Smooth muscle cell (in vitro differentiated cells): ENCODE results near the gene EDEM2. TPM values are rescaled to one million over a fixed set of nuclear protein-coding genes. Genes with fewer than 3 reads are reported as not detected.

ENCODE experiments used
- DNase-seq: peaks from one replicate; lab custom pipeline; 2025; ENCODE audit not compliant: unreplicated experiment; lab: John Stamatoyannopoulos, UW
- H2AFZ ChIP-seq: fragments of 200-600 bp; sonication (generic); 2 replicates; pipeline ENCODE4 v1.6.0; 2016; ENCODE audit warnings: antibody characterized with exemption, low read depth, mild to moderate bottlenecking
- H3F3A ChIP-seq: fragments of 200-600 bp; sonication (generic); 2 replicates; pipeline ENCODE4 v1.6.0; 2017; ENCODE audit warnings: antibody characterized with exemption, low read depth
- H3K27ac ChIP-seq: fragments of 200-600 bp; sonication (generic); 2 replicates; pipeline ENCODE4 v1.5.1; 2016; ENCODE audit warnings: low read depth, mild to moderate bottlenecking
- H3K27me3 ChIP-seq: fragments of 200-600 bp; sonication (generic); 2 replicates; pipeline ENCODE4 v1.6.1; 2016; ENCODE audit warnings: low read depth, mild to moderate bottlenecking
- H3K36me3 ChIP-seq: fragments of 200-600 bp; sonication (generic); 2 replicates; pipeline ENCODE4 v1.5.1; 2016; ENCODE audit warnings: low read depth
- H3K4me1 ChIP-seq: fragments of 200-600 bp; sonication (generic); 2 replicates; pipeline ENCODE4 v1.5.1; 2016; ENCODE audit warnings: low read depth
- H3K4me2 ChIP-seq: fragments of 200-600 bp; sonication (generic); 2 replicates; pipeline ENCODE4 v1.6.0; 2016; ENCODE audit warnings: mild to moderate bottlenecking
- H3K4me3 ChIP-seq: fragments of 200-600 bp; sonication (generic); 2 replicates; pipeline ENCODE4 v1.5.1; 2016; ENCODE audit warnings: mild to moderate bottlenecking
- H3K79me2 ChIP-seq: fragments of 200-600 bp; sonication (generic); 2 replicates; pipeline ENCODE4 v1.6.0; 2016; ENCODE audit warnings: low read depth, mild to moderate bottlenecking
- H3K9ac ChIP-seq: fragments of 200-600 bp; sonication (generic); 2 replicates; pipeline ENCODE4 v1.6.0; 2016; ENCODE audit warnings: low read depth
- H3K9me3 ChIP-seq: fragments of 200-600 bp; sonication (generic); replicated peaks from 2 replicates; pipeline ENCODE4 v1.5.1; 2016; ENCODE audit warnings: low read depth
- H4K20me1 ChIP-seq: fragments of 200-600 bp; sonication (generic); 2 replicates; pipeline ENCODE4 v1.6.0; 2016; ENCODE audit warnings: low read depth
- WGBS: methylation state at CpG from one replicate; pipeline ENCODE4 v1.1.7; 2016; ENCODE audit warnings: low lambda C conversion rate; 5-methylcytosine and 5-hydroxymethylcytosine counted together
- polyA plus RNA-seq: library from polyadenylated mRNA; unstranded; fragments of >200 nt; fragmentation: Nextera tagmentation; extraction: Ambion mirVana; gene quantifications from 2 replicates; pipeline ENCODE4 v1.2.1, GENCODE V29; 2016
- total RNA-seq: library from RNA; depleted of rRNA; stranded (reverse); fragments of >200 nt; gene quantifications from 2 replicates; pipeline ENCODE4 v1.2.3, GENCODE V29; 2014
- TF ChIP-seq, protein P1 (sequence below): fragments of 200-600 bp; sonication (generic); IDR thresholded peaks from 2 replicates; pipeline ENCODE4 v1.5.1; 2017; ENCODE audit warnings: borderline replicate concordance, mild to moderate bottlenecking, antibody characterized with exemption; ENCODE audit not compliant: insufficient read depth, poor library complexity, severe bottlenecking

EDEM2 gene
- total and polyA plus RNA-seq, 2 experiments from 2014 or later, result 11.6 to 22.6 TPM

DNA sequence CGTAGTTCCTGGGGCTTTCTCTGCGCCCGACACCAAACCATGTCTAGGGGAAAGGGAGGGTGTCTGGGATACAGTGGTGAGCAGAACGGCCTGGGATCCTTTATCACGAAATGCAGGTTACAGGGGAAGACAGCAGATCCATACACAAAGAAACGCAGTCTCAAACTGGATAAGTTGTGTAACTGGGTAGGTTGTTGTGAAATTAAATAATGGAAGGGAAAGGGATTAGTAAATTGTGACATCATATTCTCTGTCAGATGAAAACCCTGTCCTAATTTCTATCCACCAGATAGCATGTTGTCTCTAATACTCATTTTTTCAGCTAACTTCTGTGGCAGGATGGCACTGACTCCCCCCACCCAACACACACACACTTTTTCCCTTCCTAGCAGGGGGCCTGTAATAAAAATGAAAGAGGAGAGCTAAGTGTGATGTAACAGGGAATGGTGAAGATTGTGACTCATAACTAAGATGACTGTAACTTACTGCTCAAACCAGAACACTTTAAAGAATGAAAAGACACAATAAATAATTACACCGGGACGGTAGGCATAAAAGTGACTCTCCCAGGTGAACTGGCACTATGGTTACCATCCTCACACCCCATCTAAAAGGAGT is 53.8 kb downstream of the EDEM2 start:
- Histone ChIP-seq H3K27me3 (no peaks in the 10 kb centered on the region), H3K79me2 (peaks cover 42% of the 10 kb centered on the region), H3K4me2 (peak overlapping the region; percentile 96), H3K9ac (peak overlapping the region; percentile 92), H3K9me3 (no peaks in the 10 kb centered on the region), H2AFZ (peak overlapping the region; percentile 83), H3F3A (peaks cover 7% of the 10 kb centered on the region), H3K4me3 (peak overlapping the region; percentile 90), H3K27ac (peak overlapping the region; percentile 95), H4K20me1 (peaks cover 35% of the 10 kb centered on the region), H3K36me3 (no peaks in the 10 kb centered on the region), H3K4me1 (peaks cover 11% of the 10 kb centered on the region)
- TF ChIP-seq, protein P1, sequence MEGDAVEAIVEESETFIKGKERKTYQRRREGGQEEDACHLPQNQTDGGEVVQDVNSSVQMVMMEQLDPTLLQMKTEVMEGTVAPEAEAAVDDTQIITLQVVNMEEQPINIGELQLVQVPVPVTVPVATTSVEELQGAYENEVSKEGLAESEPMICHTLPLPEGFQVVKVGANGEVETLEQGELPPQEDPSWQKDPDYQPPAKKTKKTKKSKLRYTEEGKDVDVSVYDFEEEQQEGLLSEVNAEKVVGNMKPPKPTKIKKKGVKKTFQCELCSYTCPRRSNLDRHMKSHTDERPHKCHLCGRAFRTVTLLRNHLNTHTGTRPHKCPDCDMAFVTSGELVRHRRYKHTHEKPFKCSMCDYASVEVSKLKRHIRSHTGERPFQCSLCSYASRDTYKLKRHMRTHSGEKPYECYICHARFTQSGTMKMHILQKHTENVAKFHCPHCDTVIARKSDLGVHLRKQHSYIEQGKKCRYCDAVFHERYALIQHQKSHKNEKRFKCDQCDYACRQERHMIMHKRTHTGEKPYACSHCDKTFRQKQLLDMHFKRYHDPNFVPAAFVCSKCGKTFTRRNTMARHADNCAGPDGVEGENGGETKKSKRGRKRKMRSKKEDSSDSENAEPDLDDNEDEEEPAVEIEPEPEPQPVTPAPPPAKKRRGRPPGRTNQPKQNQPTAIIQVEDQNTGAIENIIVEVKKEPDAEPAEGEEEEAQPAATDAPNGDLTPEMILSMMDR, result no peak
- 51% methylated on average over 8 of the region's 8 CpGs for WGBS
- DNase-seq, result no peak

DNA sequence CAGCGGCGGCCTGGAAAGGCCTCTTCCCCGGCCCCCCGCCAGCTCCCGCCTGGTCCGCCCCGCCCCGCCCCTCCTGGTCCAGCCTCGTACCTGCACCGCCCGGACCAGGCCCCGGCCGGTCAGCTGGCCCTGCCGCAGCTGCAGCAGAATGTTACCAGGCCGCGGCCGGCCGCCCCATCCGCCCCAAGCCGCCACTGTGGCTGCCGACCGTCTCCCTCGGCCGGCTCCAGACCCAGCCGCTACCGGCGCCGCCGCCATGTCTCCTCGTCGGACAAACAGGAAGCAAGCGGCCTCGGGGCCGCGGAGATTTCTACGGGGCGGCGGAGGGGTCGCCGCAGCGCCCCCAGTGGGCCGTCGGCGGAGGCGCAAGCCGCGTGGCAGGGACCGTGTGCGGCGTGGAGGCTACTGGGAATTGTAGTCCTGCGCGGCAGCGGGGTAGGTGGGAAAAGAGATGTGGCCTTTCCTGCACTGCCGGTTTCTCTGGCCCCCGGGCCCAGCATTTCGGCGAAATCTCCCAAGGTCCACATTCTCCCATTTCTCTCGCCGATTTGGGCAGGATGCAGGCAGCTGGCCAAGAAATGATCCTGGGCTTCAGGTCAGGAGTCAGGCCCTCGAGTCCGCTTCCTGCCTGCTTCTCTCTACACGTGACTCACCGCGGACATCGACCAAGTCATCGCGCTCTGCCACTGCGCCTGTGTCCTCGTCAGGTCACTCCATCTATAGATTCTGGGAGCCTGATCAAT is 54.4 kb downstream of the EDEM2 start, which contains the start of gene TRPC4AP:
Gene TRPC4AP (minus strand): TSS at position 284 of the 743 bp plus-strand sequence. CDS start 26 bp downstream, at position 258.
- H2AFZ ChIP-seq, result peak within 1 kb of the TSS; percentile 83
- peak within 1 kb of the TSS; percentile 95 for H3K27ac ChIP-seq
- WGBS, result 5% methylated on average over 48 of the region's 69 CpGs

DNA sequence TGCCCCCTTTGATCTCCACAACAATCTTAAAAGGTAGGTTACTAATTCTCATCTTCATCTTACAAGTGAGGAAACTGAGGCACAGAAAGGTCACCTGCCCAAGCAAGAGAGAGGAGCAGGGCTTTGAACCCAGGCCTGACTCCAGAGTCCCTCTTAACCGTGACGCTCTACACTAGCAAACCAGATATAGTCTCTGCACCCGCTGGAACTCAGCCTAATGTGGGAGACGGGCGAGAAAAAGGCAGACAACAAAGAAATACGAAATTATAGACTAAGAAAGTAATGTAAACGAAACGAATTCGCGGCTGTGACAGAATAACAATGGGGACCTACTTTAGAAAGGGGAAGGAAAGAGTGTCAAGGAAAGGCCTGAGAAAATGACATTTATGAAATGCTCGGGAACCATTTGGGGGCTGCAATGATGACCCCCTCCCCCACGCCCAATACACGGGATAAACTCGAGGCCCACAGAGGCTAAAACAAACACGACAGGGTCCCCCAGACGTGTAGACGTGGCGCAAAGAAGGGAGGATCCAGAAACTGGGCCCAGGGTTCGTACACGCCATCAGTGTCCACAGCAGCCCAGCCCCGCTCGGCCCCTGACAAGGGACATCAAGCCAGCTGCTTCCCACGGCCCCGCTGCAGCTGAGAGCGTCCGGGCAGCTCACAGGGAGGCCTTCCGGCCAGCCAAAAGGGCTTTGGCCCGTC is 55.2 kb downstream of the EDEM2 start:
- peak overlapping the region; percentile 92 for H3K9ac ChIP-seq
- DNase-seq, result no peak
- peaks cover 56% of the 10 kb centered on the region for H3K79me2 ChIP-seq
- H3F3A ChIP-seq, result peaks cover 7% of the 10 kb centered on the region
- peak overlapping the region; percentile 96 for H3K4me2 ChIP-seq
- 2% methylated on average over 25 of the region's 28 CpGs for WGBS
- H3K4me3 ChIP-seq, result peak overlapping the region; percentile 90
- H2AFZ ChIP-seq, result peak overlapping the region; percentile 83
- H3K4me1 ChIP-seq, result peaks cover 11% of the 10 kb centered on the region
- TF ChIP-seq, protein P1, result no peak
- no peaks in the 10 kb centered on the region for H3K36me3 ChIP-seq
- H3K9me3 ChIP-seq, result no peaks in the 10 kb centered on the region
- H4K20me1 ChIP-seq, result peaks cover 49% of the 10 kb centered on the region
- peak overlapping the region; percentile 95 for H3K27ac ChIP-seq
- H3K27me3 ChIP-seq, result no peaks in the 10 kb centered on the region

More for the DNA sequence above, 54.4 kb downstream of the EDEM2 start, which contains the start of gene TRPC4AP:
- Histone ChIP-seq H3K4me3 (peak within 1 kb of the TSS; percentile 90), H3K4me1 (peaks cover 11% of the 10 kb centered on the region), H3K36me3 (no peaks in the 10 kb centered on the region), H3K9me3 (no peaks in the 10 kb centered on the region), H4K20me1 (peaks cover 41% of the 10 kb centered on the region), H3K9ac (peak within 1 kb of the TSS; percentile 92), H3K79me2 (peaks cover 49% of the 10 kb centered on the region), H3F3A (peaks cover 7% of the 10 kb centered on the region), H3K27me3 (no peaks in the 10 kb centered on the region), H3K4me2 (peak within 1 kb of the TSS; percentile 96)
- TF ChIP-seq, protein P1, result peak; percentile 96
- peak; percentile 69 for DNase-seq
